K562 (cell line): ENCODE measurements around the gene SAMD10. TPM values are rescaled to one million over a fixed set of nuclear protein-coding genes. Genes with fewer than 3 reads are reported as not detected.

Experiments
- E2F4 ChIP-seq: sonication (generic); formaldehyde crosslinking; IDR thresholded peaks from 2 replicates; pipeline ENCODE4 v1.8.0; 2022; ENCODE audit warnings: mild to moderate bottlenecking, low read depth, missing genetic modification reagents
- ESRRB ChIP-seq: fragments of 250-450 bp; sonication (Bioruptor Pico); IDR thresholded peaks from 2 replicates; pipeline ENCODE4 v1.5.0; 2020; ENCODE audit warnings: mild to moderate bottlenecking, moderate library complexity, borderline replicate concordance
- ETS1 ChIP-seq: conservative IDR thresholded peaks from 2 replicates; pipeline ENCODE4 v1.6.1; 2011; ENCODE audit warnings: low read depth, mild to moderate bottlenecking, low read length; ENCODE audit not compliant: control insufficient read depth
- FOSL1 ChIP-seq: fragments of 200-800 bp; sonication (Bioruptor generic); conservative IDR thresholded peaks from 2 replicates; pipeline ENCODE4 v1.6.1; 2016; ENCODE audit warnings: missing genetic modification characterization, missing compliant biosample characterization
- HIVEP1 ChIP-seq: fragments of 250-450 bp; sonication (Bioruptor Pico); IDR thresholded peaks from 2 replicates; pipeline ENCODE4 v1.4.0; 2020; ENCODE audit warnings: mild to moderate bottlenecking
- IRF1 ChIP-seq: sonication (generic); formaldehyde crosslinking; IDR thresholded peaks from 2 replicates; pipeline ENCODE4 v1.8.0; 2022; ENCODE audit warnings: missing genetic modification reagents, mild to moderate bottlenecking, borderline replicate concordance
- JUND ChIP-seq, 2 experiments: IDR thresholded peaks; 2 replicates in 1 of 2; 3 replicates in 1 of 2; pipeline ENCODE4 v1.6.1; 2011; ENCODE audit warnings: borderline replicate concordance in 2 of 2, low read depth in 2 of 2, low read length in 2 of 2, improper control_type of control experiment in 1 of 2, missing biosample characterization in 1 of 2, missing genetic modification characterization in 1 of 2, missing genetic modification reagents in 1 of 2
- MAFF ChIP-seq: IDR thresholded peaks from 2 replicates; pipeline ENCODE4 v1.6.1; 2012; ENCODE audit warnings: low read length, improper control_type of control experiment
- MYNN ChIP-seq, 2 experiments: sonication (generic); formaldehyde crosslinking in 1 of 2; IDR thresholded peaks; 2 replicates each; pipeline versions ENCODE4 v1.5.0 to v1.6.1; 2016 to 2020; ENCODE audit warnings: antibody characterized with exemption in 1 of 2, missing genetic modification reagents in 1 of 2
- POLR2AphosphoS2 ChIP-seq: IDR thresholded peaks from 2 replicates; pipeline ENCODE4 v1.6.1; 2012; ENCODE audit warnings: low read length, improper control_type of control experiment
- SIN3A ChIP-seq, 2 experiments: fragments of 150-350 bp in 1 of 2; IDR thresholded peaks; 2 replicates each; pipeline ENCODE4 v1.6.1; 2011 to 2016; ENCODE audit warnings: borderline replicate concordance in 2 of 2, low read depth in 2 of 2, low read length in 2 of 2, mild to moderate bottlenecking in 2 of 2, moderate library complexity in 2 of 2; ENCODE audit not compliant: control insufficient read depth in 1 of 2
- TRIM24 ChIP-seq, 2 experiments: fragments of 450-650 bp; IDR thresholded peaks; 2 replicates each; pipeline ENCODE4 v1.6.1; 2016
- ZBTB5 ChIP-seq: fragments of 450-650 bp; IDR thresholded peaks from 2 replicates; pipeline ENCODE4 v1.6.1; 2017; ENCODE audit warnings: antibody characterized with exemption
- ZNF143 ChIP-seq: sonication (generic); formaldehyde crosslinking; IDR thresholded peaks from 2 replicates; pipeline ENCODE4 v1.9.0; 2022; ENCODE audit warnings: mild to moderate bottlenecking, missing genetic modification reagents
- ZNF764 ChIP-seq: fragments of 250-450 bp; sonication (Bioruptor Pico); IDR thresholded peaks from 2 replicates; pipeline ENCODE4 v1.4.0; 2020; ENCODE audit warnings: low read depth, mild to moderate bottlenecking, moderate library complexity
- polyA plus RNA-seq, 8 experiments: library from polyadenylated mRNA; depleted of rRNA in 4 of 8; stranded (reverse) in 5 of 8; unstranded in 3 of 8; fragments of >200 nt; fragmentation: Nextera tagmentation in 2 of 8; fragmentation: Illumina TruSeq in 1 of 8; extraction: Ambion mirVana in 2 of 8; extraction: Trizol in 1 of 8; gene quantifications; 2 replicates each; pipeline versions ENCODE4 v1.2.1 to v1.2.3, GENCODE V29; 2011 to 2014; ENCODE audit warnings: inconsistent platforms in 1 of 8, missing spikeins in 1 of 8
- total RNA-seq, 7 experiments: library from RNA; depleted of rRNA in 6 of 7; stranded (reverse); fragments of >200 nt in 6 of 7; fragmentation: Illumina TruSeq in 2 of 7; extraction: Trizol in 2 of 7; gene quantifications; 2 replicates each; pipeline versions ENCODE4 v1.2.1 to v1.2.3, GENCODE V29; 2011 to 2021; ENCODE audit warnings: low replicate concordance in 1 of 7
- TF ChIP-seq, protein P1 (sequence below): fragments of 450-650 bp; IDR thresholded peaks from 2 replicates; pipeline ENCODE4 v1.6.1; 2016; ENCODE audit warnings: antibody characterized with exemption

SAMD10 gene
- total and polyA plus RNA-seq, 9 of the 15 experiments (the other 6 are each of a cell fraction or from before 2014, with no cell fraction given) = 0.37 to 15.2 (median 4.8) TPM

GRCh38 chr20:63977739-63978276, 1.6 kb downstream of the SAMD10 start (continued):
- TF ChIP-seq MAFF (no peak), TRIM24 (IDR thresholded peaks at IDR 0.05) (no peak), POLR2AphosphoS2 (no peak), HIVEP1 (CRISPR knock-in tag) (no peak), JUND (IDR thresholded peaks at IDR 0.05; ENCODE audit: borderline replicate concordance, low read depth, low read length) (peak; percentile 88), JUND (tag; IDR thresholded peaks at IDR 0.05; ENCODE audit: borderline replicate concordance, low read depth, low read length) (peak; percentile 85; the same call in 2 of the 3 replicates), ESRRB (CRISPR knock-in tag) (no peak), FOSL1 (tag) (peak; percentile 90), MYNN (IDR thresholded peaks at IDR 0.05) (peak; percentile 75), MYNN (CRISPR knock-in tag; IDR thresholded peaks at IDR 0.05) (no peak), E2F4 (CRISPR knock-in tag) (no peak), ZBTB5 (no peak), SIN3A (IDR thresholded peaks at IDR 0.05; ENCODE audit: borderline replicate concordance in 2 of 2, control insufficient read depth in 1 of 2, low read depth in 2 of 2, low read length in 2 of 2) (peak in 1 of 2 experiments; percentile 67; a peak in 1 of 4 replicates), ZNF764 (CRISPR knock-in tag) (no peak), ZNF143 (CRISPR knock-in tag) (no peak), IRF1 (CRISPR knock-in tag) (no peak), ETS1 (peak; percentile 67; the same call in 1 of the 2 replicates)
- TF ChIP-seq, protein P1, sequence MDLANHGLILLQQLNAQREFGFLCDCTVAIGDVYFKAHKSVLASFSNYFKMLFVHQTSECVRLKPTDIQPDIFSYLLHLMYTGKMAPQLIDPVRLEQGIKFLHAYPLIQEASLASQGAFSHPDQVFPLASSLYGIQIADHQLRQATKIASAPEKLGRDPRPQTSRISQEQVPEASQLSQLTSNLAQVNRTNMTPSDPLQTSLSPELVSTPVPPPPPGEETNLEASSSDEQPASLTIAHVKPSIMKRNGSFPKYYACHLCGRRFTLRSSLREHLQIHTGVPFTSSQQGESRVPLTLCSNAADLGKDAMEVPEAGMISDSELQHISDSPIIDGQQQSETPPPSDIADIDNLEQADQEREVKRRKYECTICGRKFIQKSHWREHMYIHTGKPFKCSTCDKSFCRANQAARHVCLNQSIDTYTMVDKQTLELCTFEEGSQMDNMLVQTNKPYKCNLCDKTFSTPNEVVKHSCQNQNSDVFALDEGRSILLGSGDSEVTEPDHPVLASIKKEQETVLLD = 0 out of 2 replicates have a peak, but pooled peaks have one; percentile 29
